Measurements from ENCODE around the gene GNA14.
"Not testable (repeated sequence)": the region's sequence is repeated elsewhere in the genome, so short reads cannot be mapped to it uniquely, and the experiment has no call there.

Gene GNA14

DNA sequence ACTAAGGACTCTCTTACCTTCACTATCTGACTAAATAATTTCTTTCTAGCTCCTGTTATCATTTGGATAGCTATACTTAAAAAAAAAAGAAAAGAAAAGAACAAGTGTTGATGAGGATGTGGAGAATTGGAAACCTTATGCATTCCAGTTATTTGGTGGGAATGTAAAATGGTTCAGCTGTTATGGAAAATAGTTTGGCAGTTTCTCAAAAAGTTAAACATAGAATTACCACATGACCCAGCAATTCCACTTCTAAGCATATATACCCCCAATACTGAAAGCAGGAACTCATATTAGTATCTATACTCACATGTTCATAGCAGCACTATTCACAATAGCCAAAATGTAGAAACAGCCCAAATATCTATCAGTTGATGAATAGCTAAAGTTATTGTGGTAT, 61.1 kb downstream of the GNA14 start:
- DNase-seq: no peak

- no peak for DNase-seq
Observed at GRCh38 chr9:77586591-77586990, 61.5 kb downstream of the GNA14 start.

GRCh38 chr9:77585335-77585786, 62.8 kb downstream of the GNA14 start:
- DNase-seq: no peak

- not testable (repeated sequence) for DNase-seq
Observed at GRCh38 chr9:77584927-77585326, 63.2 kb downstream of the GNA14 start.

GRCh38 chr9:77582961-77583576, 65.1 kb downstream of the GNA14 start:
- no peak for DNase-seq

GRCh38 chr9:77582525-77582924, 65.6 kb downstream of the GNA14 start:
- DNase-seq: no peak

- DNase-seq: no peak
Observed at GRCh38 chr9:77575785-77576184, 72.3 kb downstream of the GNA14 start.

DNA sequence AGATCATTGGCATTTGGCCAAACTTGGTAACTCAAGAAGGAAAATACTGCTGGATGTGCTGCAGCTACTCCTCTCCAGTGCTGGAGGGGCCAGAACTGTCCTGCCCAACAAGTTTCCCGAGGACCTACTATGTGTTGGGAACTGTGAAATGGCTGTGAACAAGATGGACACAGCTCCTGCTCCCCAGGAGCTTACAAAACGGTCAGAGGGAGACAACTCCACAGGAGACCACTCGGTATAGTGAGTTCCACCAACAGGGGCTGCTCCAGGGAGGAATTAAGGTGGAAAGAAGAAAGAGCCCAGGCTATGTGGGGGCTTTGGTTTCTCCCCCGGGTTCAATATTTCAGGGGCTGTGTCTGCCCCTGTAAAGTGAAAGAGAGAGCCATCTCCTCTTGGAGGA, 78.8 kb downstream of the GNA14 start:
- DNase-seq: peak in 1 of 3 experiments; percentile 38

DNA sequence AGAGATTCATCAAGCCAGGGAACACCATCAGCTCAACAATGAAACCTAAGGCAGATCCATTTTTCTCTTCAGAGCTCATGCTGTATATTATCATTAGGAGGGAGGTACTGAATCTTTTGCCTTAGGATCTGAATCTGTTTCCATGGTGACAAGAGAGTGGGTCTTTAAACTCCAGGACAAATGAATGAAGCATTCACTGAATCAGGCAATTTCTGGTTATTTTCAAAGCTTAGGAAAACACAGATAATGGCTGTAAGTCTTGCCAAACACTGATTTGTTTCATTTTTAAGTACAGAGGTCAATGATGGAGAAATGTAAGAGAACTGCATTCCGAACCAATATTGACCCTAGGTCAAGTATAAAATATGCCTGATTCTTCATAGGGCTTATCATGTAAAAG, 84.9 kb downstream of the GNA14 start:
- DNase-seq: peak in 1 of 3 experiments; percentile 17

- no peak for DNase-seq
Observed at GRCh38 chr9:77562019-77562748, 85.9 kb downstream of the GNA14 start.

GRCh38 chr9:77561331-77562018, 86.6 kb downstream of the GNA14 start:
- DNase-seq: no peak

DNA sequence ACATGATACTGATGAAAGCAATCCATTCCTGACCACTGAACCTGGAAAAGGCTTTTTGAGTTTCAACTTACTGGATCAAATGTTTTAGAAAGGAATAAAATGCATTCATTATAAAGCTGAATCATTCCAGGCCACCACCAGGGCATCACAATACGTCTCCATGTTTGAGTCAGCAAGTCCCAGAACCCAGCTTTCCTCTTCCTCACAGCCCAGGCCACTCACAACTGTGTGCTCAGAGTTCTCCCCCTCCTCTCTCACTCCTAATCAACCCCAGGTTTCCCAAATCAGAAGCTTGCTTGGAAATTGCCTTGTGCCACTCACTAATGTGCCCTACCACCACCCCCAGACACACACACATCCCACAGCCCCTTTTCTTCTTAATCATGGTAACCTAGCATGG, 91.7 kb downstream of the GNA14 start:
- DNase-seq: no peak

DNA sequence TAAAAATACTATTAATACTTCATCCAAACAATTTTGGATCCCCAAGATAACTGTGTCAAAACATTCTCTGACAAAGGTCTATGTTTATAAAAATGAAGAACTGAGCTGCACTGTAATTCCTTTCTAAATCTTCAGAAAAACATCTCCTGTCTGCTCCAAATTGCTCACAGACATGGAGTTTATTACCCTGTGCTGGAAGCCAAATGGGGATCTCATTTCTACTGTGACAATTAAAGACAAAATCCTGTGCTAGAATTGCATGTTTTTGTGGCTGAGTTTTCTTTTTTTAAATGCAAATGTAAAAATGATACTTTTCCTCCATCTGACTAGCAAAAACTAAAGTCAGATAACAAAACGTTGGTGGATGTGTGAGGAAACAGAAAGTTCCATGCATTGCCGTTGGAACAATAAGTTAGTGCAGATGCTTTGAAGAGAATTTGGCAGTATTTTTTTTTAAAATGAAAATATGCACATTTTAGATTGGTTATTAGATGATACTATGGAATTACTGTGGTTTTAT, 93.5 kb downstream of the GNA14 start:
- DNase-seq: no peak

- DNase-seq: no peak
Observed at GRCh38 chr9:77547106-77547730, 100.9 kb downstream of the GNA14 start.

GRCh38 chr9:77546376-77546950, 101.7 kb downstream of the GNA14 start:
- DNase-seq: no peak

DNA sequence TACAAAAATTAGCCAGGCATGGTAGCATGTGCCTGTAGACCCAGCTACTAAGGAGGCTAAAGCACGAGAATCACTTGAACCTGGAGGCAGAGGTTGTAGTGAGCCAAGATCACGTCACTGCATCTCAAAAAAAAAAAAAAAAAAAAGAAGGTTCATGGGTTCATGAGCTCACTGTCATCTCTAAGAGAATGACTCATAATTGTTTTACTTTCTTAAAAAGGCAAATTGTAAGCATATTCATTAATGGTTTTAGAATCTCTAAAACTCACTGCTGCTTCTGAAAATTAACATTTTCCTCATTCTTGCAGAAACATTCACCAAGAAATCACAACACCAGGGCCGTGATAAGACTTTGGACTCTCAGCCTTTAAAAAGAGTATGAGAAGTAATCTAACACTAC, 103.6 kb downstream of the GNA14 start:
- no peak for DNase-seq

DNA sequence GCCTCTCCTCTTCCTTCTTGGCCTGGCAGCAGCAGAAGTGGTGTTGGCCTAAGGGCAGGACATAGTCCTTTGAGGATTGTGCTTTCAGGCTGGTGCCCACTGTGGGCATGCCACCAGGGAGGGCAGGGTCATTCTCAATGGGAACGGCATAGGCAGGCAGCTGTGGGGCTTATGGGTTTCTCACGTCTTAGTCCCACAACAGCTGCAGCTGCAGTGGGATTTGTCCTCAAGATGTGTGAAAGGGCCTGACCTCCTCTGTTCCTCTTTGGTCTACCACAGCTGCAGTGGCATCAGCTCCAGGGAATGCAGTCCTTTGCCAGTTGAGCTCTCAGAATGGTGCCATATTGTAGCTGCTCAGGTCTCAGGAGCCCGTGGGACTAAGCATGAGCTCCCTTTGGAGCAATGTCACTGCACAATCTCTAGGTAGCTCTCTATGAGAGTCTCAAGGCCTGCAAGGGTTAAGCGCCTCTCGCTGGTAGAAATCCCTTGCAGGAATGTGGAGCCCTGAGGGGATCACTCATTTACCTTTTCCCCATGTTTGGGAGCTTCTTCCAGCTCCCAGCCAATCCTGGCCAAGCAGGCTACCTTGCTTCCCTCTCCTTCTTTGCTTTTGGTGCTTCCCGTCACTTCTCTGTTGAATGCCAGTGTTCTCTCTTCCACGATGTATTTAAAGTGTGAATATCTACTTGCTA, 104.8 kb downstream of the GNA14 start:
- DNase-seq: no peak

GRCh38 chr9:77541600-77541999, 106.5 kb downstream of the GNA14 start:
- no peak for DNase-seq

DNA sequence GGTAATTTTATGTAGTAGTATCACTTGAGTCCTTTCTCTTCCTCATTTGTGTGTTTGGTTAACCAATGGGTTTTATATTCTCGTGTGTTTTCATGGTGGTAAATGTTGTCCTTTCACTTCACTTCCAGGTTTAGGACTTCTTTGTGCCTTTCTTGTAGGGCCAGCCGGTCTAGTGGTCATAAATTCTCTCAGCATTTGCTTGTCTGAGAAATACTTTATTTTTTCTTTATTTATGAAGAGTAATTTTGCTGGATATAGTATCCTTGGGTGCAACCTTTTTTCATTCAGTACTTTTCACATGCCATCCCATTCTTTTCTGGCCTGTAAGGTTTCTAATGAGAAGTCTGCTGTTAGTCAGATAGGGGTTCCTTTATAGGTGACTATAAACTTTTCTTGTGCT, 107.1 kb downstream of the GNA14 start:
- no peak for DNase-seq

GRCh38 chr9:77534376-77535057, 113.6 kb downstream of the GNA14 start:
- peak; percentile 25 to 57 (median 55) for DNase-seq

- DNase-seq: no peak
Observed at GRCh38 chr9:77533671-77534070, 114.5 kb downstream of the GNA14 start.

DNA sequence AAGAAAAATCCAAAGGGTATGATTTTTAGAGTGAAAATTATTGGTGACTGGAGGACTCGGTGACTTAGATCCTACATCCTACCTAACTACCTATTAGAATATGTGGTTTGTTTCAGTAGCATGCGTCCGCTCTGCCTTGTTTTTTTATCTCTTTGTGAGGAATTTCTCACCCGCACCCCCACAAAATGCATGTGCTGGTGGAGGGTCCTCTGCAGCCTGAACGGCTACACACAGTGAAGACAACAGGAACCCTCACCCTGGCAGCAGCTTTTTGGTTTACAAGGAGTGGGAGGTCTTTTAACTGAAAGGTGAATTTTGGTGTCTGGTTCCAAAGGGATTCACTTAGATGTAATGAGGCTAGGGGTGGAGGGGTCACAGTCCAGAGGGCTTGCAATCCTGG, 115.5 kb downstream of the GNA14 start:
- DNase-seq: no peak

All from NCI-H1417 (cell line).